ENCODE data around the gene RACK1. TPM values are rescaled to one million over a fixed set of nuclear protein-coding genes. Genes with fewer than 3 reads are reported as not detected.

The RACK1 gene
- polyA plus RNA-seq, 1 experiment = 8,520 TPM

DNA sequence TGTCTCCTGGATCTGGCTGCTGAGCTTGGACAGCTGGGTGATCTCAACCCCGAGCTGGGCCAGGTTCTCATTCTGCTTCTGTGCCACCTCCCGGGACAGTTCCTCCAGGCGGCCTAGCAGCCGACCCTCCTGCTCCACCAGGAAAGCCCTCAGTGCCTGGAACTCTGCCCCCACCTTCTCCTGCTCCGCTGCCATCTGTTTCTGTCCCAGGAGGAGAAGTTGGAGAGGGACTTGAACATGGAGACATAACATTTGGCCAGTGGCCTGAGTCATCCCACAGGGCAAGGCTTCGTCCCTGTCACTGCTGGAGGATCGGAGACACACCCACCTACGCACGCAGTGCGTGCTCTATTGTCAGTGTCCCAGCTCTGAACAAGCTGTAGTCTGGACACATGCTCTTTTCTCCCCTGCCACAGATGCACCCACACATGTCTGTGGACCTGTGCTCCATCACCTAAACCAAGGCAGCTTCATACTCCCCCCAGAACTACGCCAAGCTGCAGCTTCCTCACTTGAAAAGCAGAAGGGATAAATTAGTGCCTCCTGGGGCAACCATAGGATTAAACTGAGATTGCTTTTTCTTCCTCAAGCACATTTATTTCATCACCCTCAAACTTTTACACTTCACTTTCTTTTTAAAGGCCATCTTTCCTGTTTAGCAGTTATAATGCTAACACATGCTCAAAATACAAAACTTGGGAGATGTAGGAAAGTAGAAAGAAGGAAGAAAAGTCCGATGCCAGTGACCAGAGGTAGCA, 43.6 kb downstream of the RACK1 start:
- no peaks in the 10 kb centered on the region; the same call in 1 of the 2 replicates for H3K36me3 ChIP-seq (ENCODE audit: control insufficient read depth, insufficient read depth, low read length)
- ChIA-PET POLR2A (no interaction called here), CTCF (interaction anchor here (1.4 kb wide), 1 partner anchor 13 kb away, joined by 3 read pairs; no protein-coding TSS in a partner anchor)
- no peak for DNase-seq (ENCODE audit: low read depth)
- TF ChIP-seq, protein P1, sequence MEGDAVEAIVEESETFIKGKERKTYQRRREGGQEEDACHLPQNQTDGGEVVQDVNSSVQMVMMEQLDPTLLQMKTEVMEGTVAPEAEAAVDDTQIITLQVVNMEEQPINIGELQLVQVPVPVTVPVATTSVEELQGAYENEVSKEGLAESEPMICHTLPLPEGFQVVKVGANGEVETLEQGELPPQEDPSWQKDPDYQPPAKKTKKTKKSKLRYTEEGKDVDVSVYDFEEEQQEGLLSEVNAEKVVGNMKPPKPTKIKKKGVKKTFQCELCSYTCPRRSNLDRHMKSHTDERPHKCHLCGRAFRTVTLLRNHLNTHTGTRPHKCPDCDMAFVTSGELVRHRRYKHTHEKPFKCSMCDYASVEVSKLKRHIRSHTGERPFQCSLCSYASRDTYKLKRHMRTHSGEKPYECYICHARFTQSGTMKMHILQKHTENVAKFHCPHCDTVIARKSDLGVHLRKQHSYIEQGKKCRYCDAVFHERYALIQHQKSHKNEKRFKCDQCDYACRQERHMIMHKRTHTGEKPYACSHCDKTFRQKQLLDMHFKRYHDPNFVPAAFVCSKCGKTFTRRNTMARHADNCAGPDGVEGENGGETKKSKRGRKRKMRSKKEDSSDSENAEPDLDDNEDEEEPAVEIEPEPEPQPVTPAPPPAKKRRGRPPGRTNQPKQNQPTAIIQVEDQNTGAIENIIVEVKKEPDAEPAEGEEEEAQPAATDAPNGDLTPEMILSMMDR (IDR thresholded peaks at IDR 0.05; ENCODE audit: insufficient read depth, low read depth, low read length) = no peak
- H3K27me3 ChIP-seq (ENCODE audit: control insufficient read depth, insufficient read depth, low read length) = no peaks in the 10 kb centered on the region
- no peak overlapping the region for H3K4me3 ChIP-seq (ENCODE audit: low read depth, low read length)

DNA sequence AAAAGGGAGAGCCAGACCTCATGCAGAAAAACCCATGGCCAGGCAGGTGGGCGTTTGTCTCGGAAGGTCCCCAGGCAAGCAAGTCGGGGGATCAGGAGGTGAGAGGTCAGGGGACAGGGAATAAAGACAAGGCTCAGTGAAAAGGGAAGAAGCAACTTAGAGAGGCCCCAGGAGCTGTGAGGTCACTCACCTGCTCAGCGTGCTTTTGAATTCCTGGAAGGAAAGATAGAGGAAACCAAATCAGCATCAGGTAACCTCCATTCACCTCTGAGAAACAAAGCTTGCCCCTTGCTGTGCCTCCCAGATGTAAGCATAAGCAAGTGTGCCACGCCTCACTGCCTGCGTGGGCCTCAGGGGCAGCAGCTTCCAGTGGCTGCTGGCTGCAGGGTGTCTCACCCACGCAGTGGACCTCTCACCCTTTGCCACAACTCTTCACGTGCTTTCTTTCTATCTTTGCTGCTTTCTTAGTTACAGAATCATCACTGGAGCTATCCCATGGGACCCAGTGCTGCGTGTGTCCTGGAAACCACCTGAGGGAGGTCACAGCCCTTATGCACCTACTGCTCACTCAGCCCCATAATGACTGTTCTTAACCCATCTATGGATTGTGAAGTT, 44.7 kb downstream of the RACK1 start:
- H3K36me3 ChIP-seq (ENCODE audit: control insufficient read depth, insufficient read depth, low read length) = no peaks in the 10 kb centered on the region; the same call in 1 of the 2 replicates
- POLR2A ChIA-PET = no interaction called here
- CTCF ChIA-PET = interaction anchor here (1.1 to 1.4 kb wide), 2 partner anchors 12 to 480 kb away, joined by 3 read pairs; no protein-coding TSS in a partner anchor
- H3K27me3 ChIP-seq (ENCODE audit: control insufficient read depth, insufficient read depth, low read length) = no peaks in the 10 kb centered on the region
- H3K4me3 ChIP-seq (ENCODE audit: low read depth, low read length) = no peak overlapping the region
- DNase-seq (ENCODE audit: low read depth) = no peak
- TF ChIP-seq, protein P1 (IDR thresholded peaks at IDR 0.05; ENCODE audit: insufficient read depth, low read depth, low read length) = no peak

DNA sequence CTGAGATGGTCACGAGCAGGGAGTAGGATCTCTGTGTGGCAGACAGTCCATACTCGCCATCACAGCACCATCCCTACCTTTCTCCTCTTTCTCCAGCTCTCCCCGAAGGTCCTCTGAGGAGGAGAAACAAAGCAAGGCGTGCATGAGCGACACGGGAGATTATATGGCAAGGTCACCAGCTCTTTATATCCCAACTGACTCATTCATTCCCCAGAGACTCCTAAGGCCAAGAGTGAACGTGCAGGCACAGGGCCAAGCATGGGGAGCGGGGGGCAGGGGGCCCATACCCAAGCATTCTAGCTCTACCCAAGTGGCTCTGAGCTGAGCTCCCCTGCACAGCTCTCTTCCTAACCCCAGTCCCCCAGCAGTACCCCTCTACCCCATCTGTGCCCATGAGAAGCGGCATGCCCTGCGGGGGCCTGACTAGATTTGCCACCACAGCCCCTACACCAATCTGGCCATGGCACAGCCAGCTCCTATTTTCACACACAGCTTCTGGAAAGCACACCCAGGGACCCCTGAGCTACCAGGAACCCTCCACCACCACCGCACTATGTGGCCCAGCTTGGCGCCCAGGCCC, 45.5 kb downstream of the RACK1 start:
- H3K36me3 ChIP-seq (ENCODE audit: control insufficient read depth, insufficient read depth, low read length) = no peaks in the 10 kb centered on the region; the same call in 1 of the 2 replicates
- H3K4me3 ChIP-seq (ENCODE audit: low read depth, low read length) = no peak overlapping the region
- ChIA-PET POLR2A (no interaction called here), CTCF (interaction anchor here (1.0 to 1.1 kb wide), 3 partner anchors 11 to 480 kb away, joined by 3 read pairs; no protein-coding TSS in a partner anchor)
- DNase-seq (ENCODE audit: low read depth) = no peak
- TF ChIP-seq, protein P1 (IDR thresholded peaks at IDR 0.05; ENCODE audit: insufficient read depth, low read depth, low read length) = no peak
- no peaks in the 10 kb centered on the region for H3K27me3 ChIP-seq (ENCODE audit: control insufficient read depth, insufficient read depth, low read length)

DNA sequence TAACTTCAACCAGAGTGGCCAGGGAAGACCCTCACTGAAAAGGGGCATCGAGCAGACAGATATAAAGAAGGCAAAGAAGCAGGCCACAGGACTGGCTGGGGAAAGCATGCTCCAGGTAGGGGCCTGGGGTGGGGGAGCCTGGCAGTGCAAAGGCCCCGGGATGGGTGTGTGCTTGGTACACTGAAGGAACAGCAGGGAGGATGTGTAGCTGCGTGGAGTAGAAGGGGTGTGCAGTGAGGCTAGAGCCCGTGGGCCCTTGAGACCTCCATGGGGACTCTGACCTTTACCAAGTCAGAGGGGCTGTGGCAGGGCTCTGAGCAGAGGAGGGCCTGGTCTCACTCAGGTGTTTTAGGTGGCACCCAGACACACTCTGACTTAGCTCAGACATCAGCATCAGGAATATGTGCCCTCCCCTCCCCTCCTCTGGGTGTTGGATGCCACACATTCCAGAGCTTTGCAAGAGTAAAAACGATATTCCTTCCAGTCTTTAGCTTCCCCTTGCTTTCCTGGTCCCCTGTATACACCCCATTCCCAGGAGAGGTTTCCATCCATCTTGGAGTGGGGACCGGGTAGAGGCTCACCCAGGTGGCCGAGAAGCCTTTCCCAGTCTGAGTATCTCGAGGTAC, 46.3 kb downstream of the RACK1 start:
- Histone ChIP-seq H3K27me3 (ENCODE audit: control insufficient read depth, insufficient read depth, low read length) (no peaks in the 10 kb centered on the region), H3K4me3 (ENCODE audit: low read depth, low read length) (no peak overlapping the region), H3K36me3 (ENCODE audit: control insufficient read depth, insufficient read depth, low read length) (no peaks in the 10 kb centered on the region; the same call in 1 of the 2 replicates)
- ChIA-PET POLR2A (interaction anchor here (0.5 kb wide), 1 partner anchor 45 kb away, joined by 5 read pairs; no protein-coding TSS in a partner anchor), CTCF (interaction anchor here (1.0 to 1.1 kb wide), 2 partner anchors 10 to 30 kb away, joined by 3 read pairs; no protein-coding TSS in a partner anchor)
- DNase-seq (ENCODE audit: low read depth) = no peak
- TF ChIP-seq, protein P1 (IDR thresholded peaks at IDR 0.05; ENCODE audit: insufficient read depth, low read depth, low read length) = no peak
